Kidney (tissue), 14 donors: Measurements from ENCODE around the gene LHFPL3. TPM values are rescaled to one million over a fixed set of nuclear protein-coding genes. Genes with fewer than 3 reads are reported as not detected.

ENCODE experiments used
- DNase-seq, 5 donors: peaks; one replicate each; pipeline ENCODE4 v3.0.0-alpha.2; 2013 to 2020
- FAIRE-seq: peaks from 2 replicates; lab custom pipeline; 2012; peaks lifted over from hg19 to GRCh38; lab: Jason Lieb, UNC
- H3K27ac ChIP-seq, 2 donors: one replicate each; pipeline ENCODE4 v1.7.0; 2013; ENCODE audit warnings: low read depth in 2 of 2, low read length in 2 of 2, inconsistent platforms in 1 of 2
- H3K27me3 ChIP-seq: one replicate; pipeline ENCODE4 v1.7.1; 2013; ENCODE audit warnings: low read length, inconsistent platforms; ENCODE audit not compliant: control insufficient read depth, insufficient read depth
- H3K36me3 ChIP-seq, 3 donors: one replicate each; pipeline versions ENCODE4 v1.7.0 to v1.7.1; 2013; ENCODE audit warnings: low read length in 3 of 3, control low read depth in 1 of 3, inconsistent platforms in 1 of 3; ENCODE audit not compliant: insufficient read depth in 3 of 3, control insufficient read depth in 2 of 3
- H3K4me1 ChIP-seq, 3 donors: one replicate each; pipeline versions ENCODE4 v1.7.0 to v1.7.1; 2013; ENCODE audit warnings: low read length in 3 of 3, inconsistent platforms in 1 of 3, low read depth in 1 of 3; ENCODE audit not compliant: control insufficient read depth in 2 of 3, insufficient read depth in 2 of 3
- H3K4me3 ChIP-seq, 3 donors: one replicate each; pipeline versions ENCODE4 v1.7.0 to v1.8.1; 2013; ENCODE audit warnings: low read length in 3 of 3, control low read depth in 1 of 3, inconsistent platforms in 1 of 3
- H3K9ac ChIP-seq, 3 donors: one replicate each; pipeline versions ENCODE4 v1.7.0 to v1.7.1; 2013; ENCODE audit warnings: low read length in 3 of 3, control low read depth in 1 of 3, inconsistent platforms in 1 of 3
- H3K9me3 ChIP-seq, 3 donors: one replicate each; pipeline versions ENCODE4 v1.7.0 to v1.7.1; 2013; ENCODE audit warnings: low read length in 3 of 3, control low read depth in 1 of 3, inconsistent platforms in 1 of 3; ENCODE audit not compliant: control insufficient read depth in 2 of 3, insufficient read depth in 1 of 3
- intact Hi-C: fragments of 100-400 bp; cut with DNase I; formaldehyde crosslinking; loops from one replicate; pipeline ENCODE4 v1.11.1; 2022
- polyA plus RNA-seq: library from polyadenylated mRNA; stranded (reverse); fragments of 350-450 nt; fragmentation: Illumina TruSeq; extraction: RNeasy Lipid Tissue Mini Kit (QIAGEN cat#74804); gene quantifications from one replicate; pipeline ENCODE4 v1.2.3, GENCODE V29; 2014; ENCODE audit warnings: low read depth, low replicate concordance; ENCODE audit not compliant: insufficient read depth
- total RNA-seq: library from RNA; stranded (reverse); fragmentation: NEBNext Ultra II Directional; extraction: Animal tissue kit (Norgen Biotek cat#: 25700); gene quantifications from one replicate; pipeline ENCODE4 v1.2.1, GENCODE V29; 2021
- TF ChIP-seq, protein P1 (sequence below): IDR thresholded peaks from 3 replicates; pipeline ENCODE4 v1.5.1; 2012; ENCODE audit warnings: mild to moderate bottlenecking, moderate library complexity, borderline replicate concordance; ENCODE audit not compliant: insufficient read depth; ENCODE audit errors: extremely low read depth
- donor health status: control.
- donor health status: control.
- donor health status: control.
- donor health status: control.
- donor health status: control.
- donor health status: DM: yes; HTN: yes; CAD: no.
- donor health status: Normal renal cell carcinoma (clear cell type).

LHFPL3 gene
- total and polyA plus RNA-seq, 2 donors from 2014 or later = not detected

DNA sequence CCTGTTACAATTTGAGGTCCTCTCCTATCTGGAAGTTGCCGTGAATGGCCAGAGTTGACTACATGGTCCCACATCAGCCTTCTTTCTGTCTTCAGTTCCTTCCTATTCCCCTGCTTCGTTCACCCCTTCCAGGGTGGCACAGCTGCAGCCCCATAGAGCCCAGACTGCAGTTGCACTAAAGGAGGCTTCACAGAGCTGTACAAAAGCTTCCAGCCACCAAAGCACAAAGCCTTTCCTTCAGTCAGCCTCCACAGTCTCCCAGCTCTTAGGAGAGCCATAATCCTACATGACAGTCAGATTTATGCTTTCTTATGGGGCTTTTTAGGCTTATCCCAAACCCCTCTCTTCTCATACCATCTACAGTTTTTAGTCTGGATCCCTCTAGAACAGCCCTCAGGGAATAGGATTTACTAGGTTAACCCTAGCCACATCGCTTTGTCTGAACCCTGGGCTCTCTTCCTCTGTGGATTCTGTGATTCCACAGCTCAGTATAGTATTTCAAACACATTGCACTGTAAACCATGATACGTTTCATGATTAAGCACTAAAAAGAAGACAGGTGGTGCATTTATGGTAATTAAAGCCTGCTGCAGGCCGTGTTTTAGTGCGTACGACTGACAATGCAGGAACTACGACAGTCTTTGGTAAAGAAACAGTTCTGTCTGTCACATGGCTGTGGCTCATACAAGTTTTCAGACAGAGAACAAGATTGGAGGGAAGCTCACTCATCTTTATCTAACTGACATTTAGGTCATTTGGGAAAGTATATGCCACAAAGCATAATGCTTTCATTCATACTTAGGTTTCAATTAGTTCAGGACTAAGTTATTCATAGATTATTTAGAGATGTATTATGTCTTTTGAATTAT, 477.3 kb downstream of the LHFPL3 start:
- Histone ChIP-seq H3K27me3 (no peaks in the 10 kb centered on the region), H3K36me3 (no peaks in the 10 kb centered on the region), H3K4me1 (no peaks in the 10 kb centered on the region), H3K27ac (no peak overlapping the region), H3K9me3 (no peaks in the 10 kb centered on the region), H3K4me3 (no peak overlapping the region), H3K9ac (no peak overlapping the region)
- FAIRE-seq (no peak), DNase-seq (peak in 2 of 5 donors; percentile 19 to 22)
- intact Hi-C loops = no loop called here
- TF ChIP-seq, protein P1, sequence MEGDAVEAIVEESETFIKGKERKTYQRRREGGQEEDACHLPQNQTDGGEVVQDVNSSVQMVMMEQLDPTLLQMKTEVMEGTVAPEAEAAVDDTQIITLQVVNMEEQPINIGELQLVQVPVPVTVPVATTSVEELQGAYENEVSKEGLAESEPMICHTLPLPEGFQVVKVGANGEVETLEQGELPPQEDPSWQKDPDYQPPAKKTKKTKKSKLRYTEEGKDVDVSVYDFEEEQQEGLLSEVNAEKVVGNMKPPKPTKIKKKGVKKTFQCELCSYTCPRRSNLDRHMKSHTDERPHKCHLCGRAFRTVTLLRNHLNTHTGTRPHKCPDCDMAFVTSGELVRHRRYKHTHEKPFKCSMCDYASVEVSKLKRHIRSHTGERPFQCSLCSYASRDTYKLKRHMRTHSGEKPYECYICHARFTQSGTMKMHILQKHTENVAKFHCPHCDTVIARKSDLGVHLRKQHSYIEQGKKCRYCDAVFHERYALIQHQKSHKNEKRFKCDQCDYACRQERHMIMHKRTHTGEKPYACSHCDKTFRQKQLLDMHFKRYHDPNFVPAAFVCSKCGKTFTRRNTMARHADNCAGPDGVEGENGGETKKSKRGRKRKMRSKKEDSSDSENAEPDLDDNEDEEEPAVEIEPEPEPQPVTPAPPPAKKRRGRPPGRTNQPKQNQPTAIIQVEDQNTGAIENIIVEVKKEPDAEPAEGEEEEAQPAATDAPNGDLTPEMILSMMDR = no peak

DNA sequence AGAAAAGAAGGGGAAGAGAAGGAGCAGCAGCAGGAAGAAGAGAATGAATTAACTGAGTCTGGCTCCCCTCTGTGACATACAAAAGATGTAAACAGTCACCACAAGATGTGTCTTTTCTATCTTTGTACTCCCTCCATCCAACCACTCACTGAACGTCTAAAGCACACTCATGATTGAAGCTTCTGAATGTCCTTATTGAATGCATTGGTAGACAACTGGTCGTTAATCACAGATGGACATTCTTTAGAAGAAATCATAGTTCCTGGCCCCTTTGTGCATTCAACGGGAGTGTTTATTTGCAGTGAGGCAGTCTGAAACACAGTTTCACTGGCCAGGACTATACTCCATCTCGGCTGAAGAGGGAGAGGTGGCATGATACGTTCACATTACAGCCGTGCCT, 479.3 kb downstream of the LHFPL3 start:
- Histone ChIP-seq H3K4me1 (no peaks in the 10 kb centered on the region), H3K9me3 (no peaks in the 10 kb centered on the region), H3K27me3 (no peaks in the 10 kb centered on the region), H3K4me3 (no peak overlapping the region), H3K36me3 (no peaks in the 10 kb centered on the region), H3K27ac (no peak overlapping the region), H3K9ac (no peak overlapping the region)
- TF ChIP-seq, protein P1 = no peak
- no peak for DNase-seq
- intact Hi-C loops = no loop called here
- no peak for FAIRE-seq

DNA sequence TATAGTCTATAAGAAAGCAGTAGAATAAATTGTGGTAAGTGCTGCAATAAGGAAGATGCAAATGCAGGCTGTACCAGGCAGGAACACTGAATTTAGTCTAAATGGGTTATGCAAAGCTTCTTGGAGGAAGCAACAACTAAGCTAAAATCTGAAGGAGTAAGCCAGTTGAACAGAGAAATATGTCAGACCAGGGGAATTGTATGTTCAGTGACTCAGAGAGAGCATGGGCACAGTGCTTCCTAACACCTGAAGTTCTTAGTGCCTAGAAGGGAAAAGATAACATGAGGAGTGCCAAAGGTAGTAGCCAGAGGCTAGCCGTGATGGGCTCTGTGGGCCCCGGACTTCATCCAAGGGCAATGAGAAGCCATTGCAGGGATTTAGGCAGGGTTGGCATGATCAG, 481.5 kb downstream of the LHFPL3 start:
- no peaks in the 10 kb centered on the region for H3K4me1 ChIP-seq
- FAIRE-seq (no peak), DNase-seq (no peak)

More for the DNA sequence above, 481.5 kb downstream of the LHFPL3 start:
- H3K4me3 ChIP-seq = no peak overlapping the region
- TF ChIP-seq, protein P1 = no peak
- H3K36me3 ChIP-seq = no peaks in the 10 kb centered on the region
- no peaks in the 10 kb centered on the region for H3K9me3 ChIP-seq
- H3K27ac ChIP-seq = no peak overlapping the region
- intact Hi-C loops = no loop called here
- H3K9ac ChIP-seq = no peak overlapping the region
- H3K27me3 ChIP-seq = no peaks in the 10 kb centered on the region
